ENCODE measurements around the gene GTF2H1.

GTF2H1 gene

DNA sequence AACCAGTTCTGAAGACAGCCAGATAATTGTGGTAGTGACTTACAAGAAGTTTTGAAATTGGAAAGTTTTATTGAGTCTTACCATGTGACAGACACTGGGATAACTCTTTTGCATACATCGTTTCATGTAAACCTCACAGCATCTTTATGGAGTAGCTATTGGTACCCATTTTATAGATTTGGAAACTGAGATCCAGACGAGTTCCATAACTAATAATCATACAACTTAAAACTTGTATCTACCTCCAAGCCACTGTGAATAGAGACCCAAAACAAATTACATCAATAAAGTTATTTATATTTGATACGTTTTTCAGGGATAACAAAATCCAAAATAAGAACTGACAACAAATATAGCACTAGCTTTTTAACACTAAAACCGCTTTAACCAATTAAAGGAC is 36.3 kb downstream of the GTF2H1 start:
- Histone ChIP-seq H3K18ac (ENCODE audit: low read depth in 1 of 2, low read length in 2 of 2) (no peak overlapping the region), H2BK5ac (ENCODE audit: low read depth, low read length, poor library complexity, severe bottlenecking) (no peak overlapping the region), H3K9me3 (ENCODE audit: control insufficient read depth, low read length) (no peaks in the 10 kb centered on the region), H4K8ac (ENCODE audit: low read length) (no peak overlapping the region), H3K27me3 (ENCODE audit: control insufficient read depth in 1 of 2, insufficient read depth in 1 of 2, low read length in 2 of 2) (no peaks in the 10 kb centered on the region), H3K27ac (ENCODE audit: low read length, poor library complexity, severe bottlenecking) (no peak overlapping the region), H3K23ac (ENCODE audit: low read length in 2 of 2) (no peak overlapping the region), H3K4me2 (ENCODE audit: low read length, poor library complexity, severe bottlenecking) (no peak overlapping the region), H2BK12ac (ENCODE audit: low read length in 2 of 2) (no peak overlapping the region), H3K4me1 (ENCODE audit: control insufficient read depth, insufficient read depth, low read depth, low read length) (no peaks in the 10 kb centered on the region), H3K4me3 (ENCODE audit: insufficient read depth in 1 of 2, low read depth in 1 of 2, low read length in 2 of 2) (no peak overlapping the region), H2BK15ac (ENCODE audit: low read depth, poor library complexity, severe bottlenecking) (no peak overlapping the region), H3K14ac (ENCODE audit: low read length in 2 of 2) (no peak overlapping the region), H3K36me3 (ENCODE audit: control insufficient read depth in 1 of 2, insufficient read depth in 2 of 2, low read depth in 1 of 2, low read length in 2 of 2) (peaks cover 29 to 92% of the 10 kb centered on the region in 2 experiments), H2BK120ac (ENCODE audit: low read depth, low read length) (no peak overlapping the region), H2AK5ac (ENCODE audit: low read length, severe bottlenecking) (no peak overlapping the region), H3K9ac (ENCODE audit: low read length) (no peak overlapping the region), H3K79me1 (replicated peaks; ENCODE audit: low read length, poor library complexity, severe bottlenecking) (peaks cover 8% of the 10 kb centered on the region), H4K91ac (ENCODE audit: low read length) (no peak overlapping the region), H2AFZ (ENCODE audit: low read depth, low read length) (no peak overlapping the region), H3K4ac (ENCODE audit: low read depth in 1 of 2, low read length in 2 of 2) (no peak overlapping the region)
- no peak for DNase-seq
- 98% methylated on average over 3 of the region's 4 CpGs for WGBS

- no peak overlapping the region for H3K9ac ChIP-seq (ENCODE audit: low read length)
- no peak overlapping the region for H4K91ac ChIP-seq (ENCODE audit: low read length)
- no peak overlapping the region for H2AFZ ChIP-seq (ENCODE audit: low read depth, low read length)
- no peak overlapping the region for H2BK15ac ChIP-seq (ENCODE audit: low read depth, poor library complexity, severe bottlenecking)
- H2BK120ac ChIP-seq (ENCODE audit: low read depth, low read length), result no peak overlapping the region
- H3K9me3 ChIP-seq (ENCODE audit: control insufficient read depth, low read length), result no peaks in the 10 kb centered on the region
- no peak overlapping the region for H3K4me3 ChIP-seq (ENCODE audit: insufficient read depth in 1 of 2, low read depth in 1 of 2, low read length in 2 of 2)
- H3K27ac ChIP-seq (ENCODE audit: low read length, poor library complexity, severe bottlenecking), result no peak overlapping the region
- 80% methylated on average over 5 of the region's 5 CpGs for WGBS
- H3K79me1 ChIP-seq (replicated peaks; ENCODE audit: low read length, poor library complexity, severe bottlenecking), result peaks cover 2% of the 10 kb centered on the region
- H3K4me1 ChIP-seq (ENCODE audit: control insufficient read depth, insufficient read depth, low read depth, low read length), result no peaks in the 10 kb centered on the region
- no peak overlapping the region for H3K14ac ChIP-seq (ENCODE audit: low read length in 2 of 2)
- no peak overlapping the region for H3K4me2 ChIP-seq (ENCODE audit: low read length, poor library complexity, severe bottlenecking)
- peaks cover 29 to 93% of the 10 kb centered on the region in 2 experiments for H3K36me3 ChIP-seq (ENCODE audit: control insufficient read depth in 1 of 2, insufficient read depth in 2 of 2, low read depth in 1 of 2, low read length in 2 of 2)
- no peak for DNase-seq
- H2BK12ac ChIP-seq (ENCODE audit: low read length in 2 of 2), result no peak overlapping the region
- no peak overlapping the region for H3K23ac ChIP-seq (ENCODE audit: low read length in 2 of 2)
- no peak overlapping the region for H3K4ac ChIP-seq (ENCODE audit: low read depth in 1 of 2, low read length in 2 of 2)
- H3K18ac ChIP-seq (ENCODE audit: low read depth in 1 of 2, low read length in 2 of 2), result no peak overlapping the region
- no peak overlapping the region for H4K8ac ChIP-seq (ENCODE audit: low read length)
- no peaks in the 10 kb centered on the region for H3K27me3 ChIP-seq (ENCODE audit: control insufficient read depth in 1 of 2, insufficient read depth in 1 of 2, low read length in 2 of 2)
- H2BK5ac ChIP-seq (ENCODE audit: low read depth, low read length, poor library complexity, severe bottlenecking), result no peak overlapping the region
- no peak overlapping the region for H2AK5ac ChIP-seq (ENCODE audit: low read length, severe bottlenecking)
Measured at GRCh38 chr11:18361154-18361553, 38.8 kb downstream of the GTF2H1 start.

- Histone ChIP-seq H2BK15ac (ENCODE audit: low read depth, poor library complexity, severe bottlenecking) (no peak overlapping the region), H3K18ac (ENCODE audit: low read depth in 1 of 2, low read length in 2 of 2) (no peak overlapping the region), H3K9ac (ENCODE audit: low read length) (peak overlapping the region; percentile 11), H3K79me1 (replicated peaks; ENCODE audit: low read length, poor library complexity, severe bottlenecking) (no peaks in the 10 kb centered on the region), H4K91ac (ENCODE audit: low read length) (no peak overlapping the region), H3K4me2 (ENCODE audit: low read length, poor library complexity, severe bottlenecking) (no peak overlapping the region), H2BK5ac (ENCODE audit: low read depth, low read length, poor library complexity, severe bottlenecking) (no peak overlapping the region), H4K8ac (ENCODE audit: low read length) (no peak overlapping the region), H3K4ac (ENCODE audit: low read depth in 1 of 2, low read length in 2 of 2) (no peak overlapping the region), H3K4me1 (ENCODE audit: control insufficient read depth, insufficient read depth, low read depth, low read length) (no peaks in the 10 kb centered on the region), H3K9me3 (ENCODE audit: control insufficient read depth, low read length) (no peaks in the 10 kb centered on the region), H3K27ac (ENCODE audit: low read length, poor library complexity, severe bottlenecking) (no peak overlapping the region), H3K4me3 (ENCODE audit: insufficient read depth in 1 of 2, low read depth in 1 of 2, low read length in 2 of 2) (no peak overlapping the region), H3K36me3 (ENCODE audit: control insufficient read depth in 1 of 2, insufficient read depth in 2 of 2, low read depth in 1 of 2, low read length in 2 of 2) (peaks cover 26 to 76% of the 10 kb centered on the region in 2 experiments), H3K27me3 (ENCODE audit: control insufficient read depth in 1 of 2, insufficient read depth in 1 of 2, low read length in 2 of 2) (no peaks in the 10 kb centered on the region), H2BK120ac (ENCODE audit: low read depth, low read length) (no peak overlapping the region), H3K23ac (ENCODE audit: low read length in 2 of 2) (no peak overlapping the region), H2AFZ (ENCODE audit: low read depth, low read length) (no peak overlapping the region), H2BK12ac (ENCODE audit: low read length in 2 of 2) (no peak overlapping the region), H3K14ac (ENCODE audit: low read length in 2 of 2) (no peak overlapping the region), H2AK5ac (ENCODE audit: low read length, severe bottlenecking) (no peak overlapping the region)
- WGBS, result 100% methylated on average over 4 of the region's 4 CpGs
- no peak for DNase-seq
Measured at GRCh38 chr11:18364495-18365073, 42.2 kb downstream of the GTF2H1 start.

GRCh38 chr11:18365741-18366140 is 43.4 kb downstream of the GTF2H1 start:
- no peaks in the 10 kb centered on the region for H3K27me3 ChIP-seq (ENCODE audit: control insufficient read depth in 1 of 2, insufficient read depth in 1 of 2, low read length in 2 of 2)
- WGBS, result 98% methylated on average over 3 of the region's 4 CpGs
- no peak overlapping the region for H3K4ac ChIP-seq (ENCODE audit: low read depth in 1 of 2, low read length in 2 of 2)

More at GRCh38 chr11:18365741-18366140, 43.4 kb downstream of the GTF2H1 start:
- Histone ChIP-seq H3K9me3 (ENCODE audit: control insufficient read depth, low read length) (no peaks in the 10 kb centered on the region), H2BK12ac (ENCODE audit: low read length in 2 of 2) (no peak overlapping the region), H2BK15ac (ENCODE audit: low read depth, poor library complexity, severe bottlenecking) (no peak overlapping the region), H3K23ac (ENCODE audit: low read length in 2 of 2) (no peak overlapping the region), H3K14ac (ENCODE audit: low read length in 2 of 2) (no peak overlapping the region), H3K4me2 (ENCODE audit: low read length, poor library complexity, severe bottlenecking) (no peak overlapping the region), H3K4me3 (ENCODE audit: insufficient read depth in 1 of 2, low read depth in 1 of 2, low read length in 2 of 2) (no peak overlapping the region), H3K18ac (ENCODE audit: low read depth in 1 of 2, low read length in 2 of 2) (no peak overlapping the region), H4K91ac (ENCODE audit: low read length) (no peak overlapping the region), H2AK5ac (ENCODE audit: low read length, severe bottlenecking) (no peak overlapping the region), H3K27ac (ENCODE audit: low read length, poor library complexity, severe bottlenecking) (no peak overlapping the region), H3K9ac (ENCODE audit: low read length) (no peak overlapping the region), H2AFZ (ENCODE audit: low read depth, low read length) (no peak overlapping the region), H2BK5ac (ENCODE audit: low read depth, low read length, poor library complexity, severe bottlenecking) (no peak overlapping the region), H3K79me1 (replicated peaks; ENCODE audit: low read length, poor library complexity, severe bottlenecking) (no peaks in the 10 kb centered on the region), H4K8ac (ENCODE audit: low read length) (no peak overlapping the region), H3K4me1 (ENCODE audit: control insufficient read depth, insufficient read depth, low read depth, low read length) (no peaks in the 10 kb centered on the region), H3K36me3 (ENCODE audit: control insufficient read depth in 1 of 2, insufficient read depth in 2 of 2, low read depth in 1 of 2, low read length in 2 of 2) (peaks cover 20 to 64% of the 10 kb centered on the region in 2 experiments), H2BK120ac (ENCODE audit: low read depth, low read length) (no peak overlapping the region)
- DNase-seq, result no peak

All from mesenchymal stem cell (in vitro differentiated cells and primary cell).